GM18505 (cell line): ENCODE measurements around the gene LRRC8C.

Experiments used
- ATAC-seq: cut with Tn5 transposase; IDR thresholded peaks from one replicate; pipeline ENCODE4 v1.9.1; 2021; ENCODE audit not compliant: unreplicated experiment
- POLR2A ChIP-seq: IDR thresholded peaks from 4 replicates; pipeline ENCODE4 v1.6.1; 2011; ENCODE audit warnings: borderline replicate concordance; ENCODE audit not compliant: insufficient read depth, insufficient read length; ENCODE audit errors: extremely low read depth

LRRC8C gene

DNA sequence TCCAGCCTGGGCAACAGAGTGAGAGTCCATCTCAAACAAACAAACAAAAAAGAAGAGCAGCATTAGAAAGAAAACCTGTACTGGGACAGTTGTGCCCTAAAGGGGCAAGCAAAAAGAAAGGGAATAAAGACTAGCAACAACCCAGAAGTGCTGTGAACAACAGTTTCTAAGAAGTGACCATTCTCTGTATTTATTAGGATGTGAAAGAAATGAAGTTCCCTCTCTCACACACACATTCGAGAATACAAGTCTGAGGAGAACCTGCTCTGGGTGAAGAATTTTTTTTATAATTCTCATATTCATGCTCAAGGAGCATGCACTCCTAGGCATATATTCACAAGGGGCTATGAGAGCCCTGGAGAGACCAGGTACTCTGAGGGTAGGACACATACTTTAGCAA is 128.4 kb downstream of the LRRC8C start:
- TF ChIP-seq POLR2A: no peak
- ATAC-seq: no peak

DNA sequence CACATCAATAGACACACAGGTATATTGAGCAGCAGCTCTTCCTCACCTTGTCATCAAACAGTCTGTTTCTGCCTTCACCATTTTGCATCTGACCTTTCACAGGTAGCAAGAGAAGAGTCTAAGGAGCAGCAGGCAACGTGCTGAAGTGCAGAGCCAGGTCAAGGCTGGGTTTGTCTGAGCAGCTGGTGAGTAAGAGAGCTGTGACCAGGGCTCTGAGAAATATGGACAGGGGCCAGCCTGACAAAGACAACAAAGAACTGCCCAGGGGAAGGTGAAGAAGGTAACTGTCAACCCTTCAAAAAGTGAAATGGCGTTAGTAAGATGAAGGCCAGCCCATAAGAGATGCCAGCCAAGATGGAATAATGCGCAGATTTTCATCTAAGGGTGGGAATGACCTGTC is 129.0 kb downstream of the LRRC8C start:
- TF ChIP-seq POLR2A: no peak
- ATAC-seq: no peak

GRCh38 chr1:89762386-89762778 is 129.5 kb downstream of the LRRC8C start:
- ATAC-seq: no peak
- TF ChIP-seq POLR2A: no peak

DNA sequence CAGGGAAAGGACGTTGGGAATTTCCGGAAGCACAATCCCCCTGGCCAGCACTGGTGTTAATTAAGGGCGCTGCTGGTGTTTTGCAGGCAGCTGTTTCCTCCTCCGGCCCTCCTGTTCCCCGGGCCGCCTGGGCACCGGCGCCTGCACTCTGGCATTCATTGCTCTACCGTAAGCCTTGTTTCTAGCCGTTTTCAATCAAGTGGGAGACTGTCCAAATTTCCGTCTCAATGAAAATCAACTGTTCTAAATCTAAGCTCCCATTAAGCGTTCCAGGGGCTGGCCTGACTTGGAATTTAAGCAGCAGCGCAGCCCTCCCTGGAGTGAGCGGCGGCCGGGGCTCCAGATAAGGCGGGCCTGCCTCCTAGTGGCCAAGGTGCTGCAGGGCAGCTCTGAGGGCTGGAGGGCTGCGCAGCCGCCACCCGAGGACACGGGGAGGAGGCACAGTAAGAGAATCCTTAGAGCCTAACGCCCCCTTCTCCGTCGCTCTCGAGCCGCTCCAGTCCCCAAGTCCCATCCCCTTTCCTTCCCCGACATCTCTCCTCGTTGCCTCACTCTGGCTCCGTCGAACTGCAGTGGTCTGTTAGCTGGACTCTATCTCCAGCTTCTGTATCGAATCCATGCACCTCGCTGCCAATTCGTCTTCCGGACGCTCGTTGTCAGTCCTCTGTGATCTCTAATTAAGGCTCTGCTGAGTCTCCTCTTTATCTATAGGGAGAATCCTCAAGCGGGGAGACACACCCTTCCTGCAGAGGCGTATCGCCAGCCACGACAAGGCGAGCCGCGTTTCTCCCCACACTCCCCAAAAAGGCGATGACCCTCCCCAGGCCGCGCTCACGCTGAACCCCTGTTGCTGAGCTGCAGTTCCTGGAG is 130.1 kb downstream of the LRRC8C start:
- TF ChIP-seq POLR2A: no peak
- ATAC-seq: peak; percentile 99

- ATAC-seq: no peak
- no peak for TF ChIP-seq POLR2A
Measured at GRCh38 chr1:89763649-89763986, 130.7 kb downstream of the LRRC8C start.

GRCh38 chr1:89765774-89766173 is 132.9 kb downstream of the LRRC8C start:
- no peak for ATAC-seq
- TF ChIP-seq POLR2A: no peak

- ATAC-seq: no peak
- no peak for TF ChIP-seq POLR2A
Measured at GRCh38 chr1:89767618-89768017, 134.7 kb downstream of the LRRC8C start.
